ENCODE results near the gene USPL1.

GRCh38 chr13:30665638-30666037, 47.9 kb downstream of the USPL1 start:
- TF ChIP-seq CTCF (IDR thresholded peaks at IDR 0.05) (no peak), EP300 (IDR thresholded peaks at IDR 0.05) (no peak), POLR2A (IDR thresholded peaks at IDR 0.05) (no peak)
